ENCODE measurements around the gene NOX5. TPM values are rescaled to one million over a fixed set of nuclear protein-coding genes. Genes with fewer than 3 reads are reported as not detected.

NOX5 gene
- total and polyA plus RNA-seq, 9 donors: 0.07 to 0.56 (median 0.28) TPM

DNA sequence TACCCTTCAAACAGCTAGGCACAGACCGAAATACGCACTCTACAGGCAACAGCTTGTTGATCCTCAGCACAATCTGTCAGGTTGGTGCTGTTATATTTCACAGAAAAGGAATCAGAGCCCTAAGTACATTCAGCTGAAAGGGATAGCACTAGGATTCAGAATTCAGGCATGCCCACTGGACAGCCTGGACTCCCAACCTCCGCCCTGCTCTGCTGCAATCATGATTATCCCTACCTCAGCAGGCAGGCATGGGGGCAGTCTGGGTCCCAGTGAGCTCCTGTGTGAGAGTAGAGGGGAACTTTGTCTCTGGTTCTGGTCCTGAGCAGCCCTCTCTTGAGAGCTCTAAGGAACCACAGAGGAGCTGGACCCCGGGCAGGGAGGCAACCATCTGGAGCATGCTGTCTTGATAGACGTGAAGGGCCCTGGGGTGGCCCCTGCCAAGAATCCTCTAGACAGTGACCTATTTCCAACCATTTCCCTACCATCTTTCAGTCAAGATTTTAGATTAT, 23.4 kb upstream of the NOX5 start:
- H3K4me1 ChIP-seq (ENCODE audit: control insufficient read depth, insufficient read depth, low read length): no peaks in the 10 kb centered on the region
- H3K27me3 ChIP-seq (ENCODE audit: control insufficient read depth, insufficient read depth, low read length): no peaks in the 10 kb centered on the region
- no peak for DNase-seq
- WGBS (ENCODE audit: insufficient coverage): 100% methylated on average over 1 of the region's 5 CpGs
- no peak overlapping the region for H3K4me3 ChIP-seq (ENCODE audit: low read length)
- H3K9me3 ChIP-seq (replicated peaks; ENCODE audit: control insufficient read depth, low read depth, low read length): no peaks in the 10 kb centered on the region
- no peaks in the 10 kb centered on the region for H3K36me3 ChIP-seq (ENCODE audit: control insufficient read depth, insufficient read depth, low read length)
- no peak overlapping the region for H3K27ac ChIP-seq (ENCODE audit: low read length)

DNA sequence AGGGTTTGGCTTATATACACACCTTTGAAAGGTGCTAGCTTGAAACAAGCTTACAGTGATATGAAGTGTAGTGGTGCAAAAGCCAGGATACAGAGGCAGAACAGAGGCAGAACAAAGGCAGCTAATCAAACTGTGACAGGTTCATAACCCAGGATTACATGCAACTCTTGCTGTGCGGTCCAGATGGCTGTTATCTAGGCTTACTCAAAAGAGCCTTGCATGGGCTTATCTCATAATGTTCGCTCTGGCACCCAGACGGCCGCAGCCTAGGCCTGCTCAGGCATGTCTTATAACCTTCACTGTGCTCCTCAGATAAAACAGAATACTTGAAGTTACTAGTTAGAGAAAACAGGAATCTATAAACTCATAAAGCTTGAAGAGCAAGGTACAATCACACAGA, 22.8 kb upstream of the NOX5 start:
- 57% methylated on average over 1 of the region's 4 CpGs for WGBS (ENCODE audit: insufficient coverage)

DNA sequence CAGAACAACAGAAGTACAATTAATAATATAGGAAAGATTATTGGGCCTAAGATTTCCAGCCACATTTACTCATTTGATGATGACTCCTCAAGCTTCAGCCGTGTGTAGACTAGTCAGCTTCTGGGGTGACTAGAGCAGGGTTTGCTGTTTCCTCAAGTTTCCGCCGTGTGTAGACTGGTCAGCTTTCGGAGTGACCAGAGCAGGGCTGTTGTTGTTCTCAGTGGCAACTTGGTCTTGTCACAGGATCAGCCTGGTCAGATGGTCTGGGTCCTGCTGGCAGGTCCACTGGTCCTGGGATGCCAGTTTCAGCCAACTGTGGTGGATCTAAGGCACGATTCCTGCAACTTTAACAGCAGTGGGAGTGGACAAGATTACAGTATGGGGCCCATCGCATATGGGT, 21.8 kb upstream of the NOX5 start:
- no peak overlapping the region for H3K4me3 ChIP-seq (ENCODE audit: low read length)
- H3K27me3 ChIP-seq (ENCODE audit: control insufficient read depth, insufficient read depth, low read length): no peaks in the 10 kb centered on the region
- DNase-seq: no peak
- H3K36me3 ChIP-seq (ENCODE audit: control insufficient read depth, insufficient read depth, low read length): no peaks in the 10 kb centered on the region
- H3K27ac ChIP-seq (ENCODE audit: low read length): no peak overlapping the region
- H3K9me3 ChIP-seq (replicated peaks; ENCODE audit: control insufficient read depth, low read depth, low read length): no peaks in the 10 kb centered on the region
- H3K4me1 ChIP-seq (ENCODE audit: control insufficient read depth, insufficient read depth, low read length): no peaks in the 10 kb centered on the region
- 83% methylated on average over 4 of the region's 6 CpGs for WGBS (ENCODE audit: insufficient coverage)

More for the DNA sequence above, 22.8 kb upstream of the NOX5 start:
- H3K4me3 ChIP-seq (ENCODE audit: low read length): no peak overlapping the region
- no peaks in the 10 kb centered on the region for H3K4me1 ChIP-seq (ENCODE audit: control insufficient read depth, insufficient read depth, low read length)
- no peaks in the 10 kb centered on the region for H3K27me3 ChIP-seq (ENCODE audit: control insufficient read depth, insufficient read depth, low read length)
- no peak overlapping the region for H3K27ac ChIP-seq (ENCODE audit: low read length)
- no peak for DNase-seq
- H3K9me3 ChIP-seq (replicated peaks; ENCODE audit: control insufficient read depth, low read depth, low read length): no peaks in the 10 kb centered on the region
- no peaks in the 10 kb centered on the region for H3K36me3 ChIP-seq (ENCODE audit: control insufficient read depth, insufficient read depth, low read length)

DNA sequence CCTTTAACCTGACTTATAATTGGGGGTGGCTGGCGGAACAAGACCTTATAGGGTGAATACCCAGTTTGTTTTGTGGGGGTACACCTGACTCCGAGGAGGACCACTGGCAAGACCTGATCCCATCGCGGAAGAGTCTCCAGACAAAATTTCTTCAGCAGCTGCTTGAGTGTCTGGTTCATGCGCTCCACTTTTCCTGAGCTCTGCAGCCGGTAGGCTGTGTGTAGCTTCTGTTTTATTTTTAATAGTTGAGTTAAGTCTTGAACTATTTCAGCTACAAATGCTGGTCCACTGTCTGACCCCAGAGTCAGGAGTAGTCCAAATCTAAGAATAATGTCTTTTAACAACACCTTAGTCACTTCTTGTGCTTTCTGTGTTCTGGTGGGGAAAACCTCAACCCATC, 21.2 kb upstream of the NOX5 start:
- H3K27ac ChIP-seq (ENCODE audit: low read length): no peak overlapping the region
- H3K4me3 ChIP-seq (ENCODE audit: low read length): no peak overlapping the region
- H3K36me3 ChIP-seq (ENCODE audit: control insufficient read depth, insufficient read depth, low read length): no peaks in the 10 kb centered on the region
- no peaks in the 10 kb centered on the region for H3K4me1 ChIP-seq (ENCODE audit: control insufficient read depth, insufficient read depth, low read length)
- WGBS (ENCODE audit: insufficient coverage): 77% methylated on average over 3 of the region's 6 CpGs
- DNase-seq: no peak
- no peaks in the 10 kb centered on the region for H3K27me3 ChIP-seq (ENCODE audit: control insufficient read depth, insufficient read depth, low read length)
- no peaks in the 10 kb centered on the region for H3K9me3 ChIP-seq (replicated peaks; ENCODE audit: control insufficient read depth, low read depth, low read length)

DNA sequence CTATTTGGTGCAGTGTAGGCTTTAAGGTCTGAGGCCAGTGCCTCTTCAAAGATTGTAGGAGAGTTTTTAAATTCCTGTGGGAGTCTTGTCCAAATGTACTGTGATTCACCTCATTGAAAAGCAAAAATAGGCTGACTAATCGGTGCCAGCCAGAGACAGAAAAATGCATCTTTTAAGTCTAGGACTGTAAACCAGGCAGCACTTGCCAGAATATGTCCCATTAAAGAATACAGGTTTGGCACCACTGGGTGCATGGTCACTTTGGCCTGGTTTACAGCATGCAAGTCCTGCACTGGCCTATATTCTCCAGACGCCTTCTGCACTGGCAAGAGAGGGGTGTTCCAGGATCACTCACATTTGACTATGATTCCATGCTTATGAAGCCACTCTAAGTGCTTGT, 20.3 kb upstream of the NOX5 start:
- no peak for DNase-seq
- Histone ChIP-seq H3K36me3 (ENCODE audit: control insufficient read depth, insufficient read depth, low read length) (no peaks in the 10 kb centered on the region), H3K4me3 (ENCODE audit: low read length) (no peak overlapping the region), H3K27me3 (ENCODE audit: control insufficient read depth, insufficient read depth, low read length) (no peaks in the 10 kb centered on the region), H3K4me1 (ENCODE audit: control insufficient read depth, insufficient read depth, low read length) (no peaks in the 10 kb centered on the region), H3K9me3 (replicated peaks; ENCODE audit: control insufficient read depth, low read depth, low read length) (no peaks in the 10 kb centered on the region), H3K27ac (ENCODE audit: low read length) (no peak overlapping the region)
- WGBS (ENCODE audit: insufficient coverage): 71% methylated on average over 2 of the region's 2 CpGs

DNA sequence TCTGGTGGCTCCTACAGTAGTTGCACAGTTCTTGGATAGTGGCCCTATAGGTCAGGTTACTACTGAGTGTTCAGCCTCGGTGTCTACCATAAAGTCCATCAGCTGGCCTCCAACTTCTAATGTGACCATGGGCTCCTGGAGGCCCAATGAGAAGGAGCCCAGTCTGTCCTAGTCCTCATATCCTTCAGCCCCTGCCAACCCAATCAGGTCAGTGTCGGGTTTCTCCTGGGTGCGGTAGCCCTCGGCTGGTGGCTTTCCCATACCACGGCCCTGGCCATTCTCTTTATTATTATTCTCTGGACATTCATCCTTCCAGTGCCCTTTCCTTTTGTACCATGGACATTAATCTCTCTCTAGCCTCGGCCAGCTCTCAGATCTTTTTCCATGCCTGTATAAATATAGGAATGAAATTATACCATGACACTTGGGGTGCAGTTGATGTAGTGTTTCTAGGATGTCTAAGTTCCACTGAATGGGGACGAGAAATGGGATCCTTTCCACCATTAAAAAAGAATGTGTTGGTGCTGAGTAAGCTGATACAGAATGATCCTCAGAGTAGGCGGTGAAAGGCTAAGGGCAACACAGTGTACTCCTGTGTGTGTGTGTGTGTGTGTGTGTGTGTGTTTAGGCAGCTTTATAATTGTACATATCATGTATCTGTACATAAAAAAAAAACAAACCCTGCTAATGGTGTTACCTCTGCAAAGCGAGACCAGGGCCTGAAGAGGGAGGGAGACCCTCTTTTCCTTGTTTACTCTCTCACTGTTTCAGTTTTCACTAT, 19.3 kb upstream of the NOX5 start:
- no peak overlapping the region for H3K4me3 ChIP-seq (ENCODE audit: low read length)
- no peaks in the 10 kb centered on the region for H3K9me3 ChIP-seq (replicated peaks; ENCODE audit: control insufficient read depth, low read depth, low read length)
- H3K27ac ChIP-seq (ENCODE audit: low read length): no peak overlapping the region
- no peaks in the 10 kb centered on the region for H3K36me3 ChIP-seq (ENCODE audit: control insufficient read depth, insufficient read depth, low read length)
- no peaks in the 10 kb centered on the region for H3K27me3 ChIP-seq (ENCODE audit: control insufficient read depth, insufficient read depth, low read length)
- peaks cover 5% of the 10 kb centered on the region for H3K4me1 ChIP-seq (ENCODE audit: control insufficient read depth, insufficient read depth, low read length)
- no peak for DNase-seq
- WGBS (ENCODE audit: insufficient coverage): 88% methylated on average over 4 of the region's 9 CpGs

DNA sequence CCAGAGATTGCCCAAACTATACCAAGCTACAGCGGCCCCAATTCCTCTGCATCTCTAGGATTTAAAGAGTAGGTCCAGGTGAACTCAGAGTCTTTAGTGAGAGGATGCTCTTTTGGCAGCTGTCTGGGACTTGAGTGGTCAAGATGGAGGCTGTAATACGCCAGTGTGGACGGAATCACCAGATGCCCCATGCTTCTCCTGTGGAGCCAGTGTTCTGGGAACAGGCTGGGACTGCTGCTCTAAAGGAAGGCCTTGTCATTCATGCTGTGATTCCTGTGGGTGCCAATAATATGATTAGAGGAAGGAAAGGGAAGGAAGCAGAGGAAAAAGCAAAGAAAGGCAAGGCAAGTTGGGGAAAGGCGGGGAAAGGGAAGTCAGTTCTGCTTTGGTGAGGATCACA, 17.4 kb upstream of the NOX5 start:
- Histone ChIP-seq H3K4me1 (ENCODE audit: control insufficient read depth, insufficient read depth, low read length) (peaks cover 18% of the 10 kb centered on the region), H3K4me3 (ENCODE audit: low read length) (no peak overlapping the region), H3K27ac (ENCODE audit: low read length) (no peak overlapping the region), H3K27me3 (ENCODE audit: control insufficient read depth, insufficient read depth, low read length) (no peaks in the 10 kb centered on the region), H3K9me3 (replicated peaks; ENCODE audit: control insufficient read depth, low read depth, low read length) (no peaks in the 10 kb centered on the region), H3K36me3 (ENCODE audit: control insufficient read depth, insufficient read depth, low read length) (no peaks in the 10 kb centered on the region)
- no peak for DNase-seq
- WGBS (ENCODE audit: insufficient coverage): 86% methylated on average over 3 of the region's 4 CpGs

DNA sequence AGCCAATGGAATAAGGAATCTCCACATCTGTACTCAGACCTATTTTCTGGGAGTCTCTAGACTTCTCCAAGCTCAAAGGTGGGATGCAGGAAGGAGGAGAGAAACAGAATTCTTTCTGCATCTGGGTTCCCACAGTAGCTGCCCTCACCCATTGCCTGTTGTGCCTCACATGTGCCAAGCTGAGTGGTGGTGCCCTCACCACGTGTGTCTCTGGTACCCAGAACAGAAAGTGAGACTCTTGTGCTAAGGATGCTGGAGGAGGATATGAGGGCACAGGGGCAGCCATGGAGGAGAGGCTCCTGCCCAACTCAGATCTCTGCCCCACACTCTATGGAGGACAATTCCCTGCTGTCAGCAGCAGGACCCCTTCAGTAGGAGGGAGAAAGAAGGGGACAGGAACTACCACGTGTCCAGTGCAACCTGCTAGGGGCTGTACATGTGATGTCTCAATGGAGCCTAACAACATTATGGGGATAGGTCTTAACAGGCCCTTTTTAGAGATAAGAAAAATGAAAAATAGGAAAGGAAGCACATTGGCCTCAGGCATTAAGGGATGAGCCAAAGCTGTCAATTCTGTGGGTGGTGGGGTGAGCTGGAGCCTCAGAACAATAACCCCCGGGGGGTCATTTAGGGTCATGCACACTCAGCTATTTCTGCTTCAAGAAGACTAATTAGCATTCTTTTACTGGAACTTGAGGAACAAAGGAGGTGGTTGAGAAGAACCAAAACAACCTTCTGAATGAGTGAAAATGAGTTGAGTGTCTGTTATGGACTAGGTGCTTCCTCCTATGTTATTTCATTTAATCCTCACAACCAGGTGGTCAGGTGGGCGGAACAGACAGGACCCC, 16.3 kb upstream of the NOX5 start:
- WGBS (ENCODE audit: insufficient coverage): 92% methylated on average over 2 of the region's 4 CpGs
- H3K4me3 ChIP-seq (ENCODE audit: low read length): no peak overlapping the region
- no peak for DNase-seq
- H3K27ac ChIP-seq (ENCODE audit: low read length): no peak overlapping the region
- no peaks in the 10 kb centered on the region for H3K27me3 ChIP-seq (ENCODE audit: control insufficient read depth, insufficient read depth, low read length)
- no peaks in the 10 kb centered on the region for H3K9me3 ChIP-seq (replicated peaks; ENCODE audit: control insufficient read depth, low read depth, low read length)
- H3K36me3 ChIP-seq (ENCODE audit: control insufficient read depth, insufficient read depth, low read length): no peaks in the 10 kb centered on the region
- H3K4me1 ChIP-seq (ENCODE audit: control insufficient read depth, insufficient read depth, low read length): peaks cover 18% of the 10 kb centered on the region

DNA sequence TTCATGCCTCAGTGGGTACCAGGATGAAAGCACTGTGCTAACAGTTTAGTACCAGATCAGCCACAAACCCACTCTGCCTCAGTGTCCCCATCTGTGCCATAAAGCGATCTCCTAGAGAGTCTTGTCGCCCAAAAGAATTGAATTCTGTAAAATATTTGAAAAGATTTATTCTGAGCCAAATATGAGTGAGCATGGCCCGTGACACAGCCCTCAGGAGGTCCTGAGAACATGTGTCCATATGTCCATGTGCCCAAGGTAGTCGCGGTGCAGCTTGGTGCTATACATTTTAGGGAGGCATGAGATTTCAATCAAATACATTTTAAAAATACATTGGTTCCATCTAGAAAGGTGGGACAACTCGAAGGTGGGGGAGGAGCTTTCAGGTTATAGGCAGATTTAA, 15.4 kb upstream of the NOX5 start:
- H3K27ac ChIP-seq (ENCODE audit: low read length): no peak overlapping the region
- no peaks in the 10 kb centered on the region for H3K27me3 ChIP-seq (ENCODE audit: control insufficient read depth, insufficient read depth, low read length)
- H3K9me3 ChIP-seq (replicated peaks; ENCODE audit: control insufficient read depth, low read depth, low read length): no peaks in the 10 kb centered on the region
- peaks cover 18% of the 10 kb centered on the region for H3K4me1 ChIP-seq (ENCODE audit: control insufficient read depth, insufficient read depth, low read length)
- no peak overlapping the region for H3K4me3 ChIP-seq (ENCODE audit: low read length)
- 97% methylated on average over 3 of the region's 6 CpGs for WGBS (ENCODE audit: insufficient coverage)
- no peaks in the 10 kb centered on the region for H3K36me3 ChIP-seq (ENCODE audit: control insufficient read depth, insufficient read depth, low read length)
- no peak for DNase-seq

DNA sequence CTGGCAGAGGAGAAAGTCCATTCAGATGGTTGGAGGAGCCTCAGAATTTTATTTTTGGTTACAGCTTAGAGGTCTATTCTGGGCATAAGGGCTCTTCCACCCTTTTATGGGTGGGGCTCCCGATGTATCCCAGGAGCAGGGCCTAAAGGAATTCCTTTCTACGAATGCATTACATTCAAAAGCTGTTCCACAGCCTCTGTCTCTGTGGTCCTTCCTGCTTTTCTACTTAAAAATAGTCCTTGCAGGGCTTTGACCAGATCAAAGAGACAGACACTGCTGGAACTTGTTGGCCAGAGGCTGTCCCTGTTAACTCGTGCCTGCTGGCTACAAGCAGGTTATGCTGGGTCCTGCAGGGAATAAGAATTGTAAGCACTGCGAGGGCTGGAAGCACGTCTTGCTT, 14.4 kb upstream of the NOX5 start:
- H3K4me1 ChIP-seq (ENCODE audit: control insufficient read depth, insufficient read depth, low read length): peaks cover 18% of the 10 kb centered on the region
- no peaks in the 10 kb centered on the region for H3K36me3 ChIP-seq (ENCODE audit: control insufficient read depth, insufficient read depth, low read length)
- WGBS (ENCODE audit: insufficient coverage): 35% methylated on average over 2 of the region's 5 CpGs
- H3K27me3 ChIP-seq (ENCODE audit: control insufficient read depth, insufficient read depth, low read length): no peaks in the 10 kb centered on the region
- H3K4me3 ChIP-seq (ENCODE audit: low read length): no peak overlapping the region
- no peak overlapping the region for H3K27ac ChIP-seq (ENCODE audit: low read length)
- peak; percentile 35 for DNase-seq
- H3K9me3 ChIP-seq (replicated peaks; ENCODE audit: control insufficient read depth, low read depth, low read length): no peaks in the 10 kb centered on the region
